Lower lobe of right lung (tissue), 2 donors: ENCODE results near the gene MAP4K3. TPM values are rescaled to one million over a fixed set of nuclear protein-coding genes. Genes with fewer than 3 reads are reported as not detected.

Source experiments
- ATAC-seq, 2 donors: fragments of 200-7000 bp; cut with Tn5 transposase; one replicate each; pipeline ENCODE4 v1.9.1; 2020 to 2022; ENCODE audit warnings: mild to moderate bottlenecking in 2 of 2, moderate library complexity in 2 of 2
- DNase-seq: peaks from one replicate; pipeline ENCODE4 v3.0.0-alpha.2; 2020
- H3K27ac ChIP-seq: fragments of 200-600 bp; one replicate; pipeline ENCODE4 v1.8.0; 2022
- H3K27me3 ChIP-seq: fragments of 200-600 bp; one replicate; pipeline ENCODE4 v1.8.0; 2022; ENCODE audit warnings: low read depth
- H3K36me3 ChIP-seq: fragments of 200-600 bp; one replicate; pipeline ENCODE4 v1.8.0; 2022; ENCODE audit warnings: mild to moderate bottlenecking
- H3K4me1 ChIP-seq: fragments of 200-600 bp; one replicate; pipeline ENCODE4 v1.8.0; 2022
- H3K4me3 ChIP-seq: fragments of 200-600 bp; one replicate; pipeline ENCODE4 v1.8.0; 2022; ENCODE audit warnings: mild to moderate bottlenecking
- H3K9me3 ChIP-seq: fragments of 200-600 bp; one replicate; pipeline ENCODE4 v1.8.0; 2022
- intact Hi-C: fragments of 100-400 bp; cut with DNase I; formaldehyde crosslinking; loops from one replicate; pipeline ENCODE4 v1.11.0; 2022
- total RNA-seq: library from RNA; stranded (reverse); fragmentation: NEBNext Ultra II Directional; extraction: Animal tissue kit (Norgen Biotek cat#: 25700); gene quantifications from one replicate; pipeline ENCODE4 v1.2.1, GENCODE V29; 2021
- TF ChIP-seq, protein P1 (sequence below): fragments of 200-600 bp; IDR thresholded peaks from one replicate; pipeline ENCODE4 v1.8.0; 2022; ENCODE audit warnings: antibody characterized with exemption, mild to moderate bottlenecking
- donor health status: DM: no; HTN: yes; CAD: no; lungs with severe emphysema.

MAP4K3 gene
- total RNA-seq, 1 donor from 2014 or later: 42.9 TPM

DNA sequence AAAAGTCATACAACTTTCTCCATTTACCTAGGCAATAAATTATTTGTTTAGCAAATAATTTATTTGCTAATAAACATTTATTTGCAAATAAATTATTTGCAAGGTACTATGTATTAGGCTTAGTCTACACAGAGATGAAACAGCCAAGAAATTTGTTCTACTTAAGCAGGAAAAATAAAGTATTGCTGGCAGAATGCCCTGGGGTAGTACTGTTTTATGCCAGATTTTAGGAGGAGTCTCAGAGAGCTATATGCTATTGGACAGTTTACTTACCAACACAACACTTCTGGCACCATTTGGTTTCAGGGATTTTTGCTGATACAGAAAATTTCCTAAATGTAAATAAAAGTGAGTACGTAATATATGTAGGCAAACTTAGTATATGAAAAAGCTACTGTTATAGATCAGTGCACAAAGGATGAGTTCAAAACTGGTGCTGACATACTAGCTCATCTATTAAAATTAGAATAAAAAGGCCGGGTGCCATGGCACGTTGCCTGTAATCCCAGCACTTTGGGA is 170.1 kb downstream of the MAP4K3 start:
- Histone ChIP-seq H3K9me3 (no peaks in the 10 kb centered on the region), H3K27me3 (no peaks in the 10 kb centered on the region), H3K36me3 (peaks cover 56% of the 10 kb centered on the region), H3K4me3 (no peak overlapping the region), H3K27ac (no peak overlapping the region), H3K4me1 (no peaks in the 10 kb centered on the region)
- intact Hi-C loops: no loop called here
- ATAC-seq: no peak
- DNase-seq: no peak
- TF ChIP-seq, protein P1, sequence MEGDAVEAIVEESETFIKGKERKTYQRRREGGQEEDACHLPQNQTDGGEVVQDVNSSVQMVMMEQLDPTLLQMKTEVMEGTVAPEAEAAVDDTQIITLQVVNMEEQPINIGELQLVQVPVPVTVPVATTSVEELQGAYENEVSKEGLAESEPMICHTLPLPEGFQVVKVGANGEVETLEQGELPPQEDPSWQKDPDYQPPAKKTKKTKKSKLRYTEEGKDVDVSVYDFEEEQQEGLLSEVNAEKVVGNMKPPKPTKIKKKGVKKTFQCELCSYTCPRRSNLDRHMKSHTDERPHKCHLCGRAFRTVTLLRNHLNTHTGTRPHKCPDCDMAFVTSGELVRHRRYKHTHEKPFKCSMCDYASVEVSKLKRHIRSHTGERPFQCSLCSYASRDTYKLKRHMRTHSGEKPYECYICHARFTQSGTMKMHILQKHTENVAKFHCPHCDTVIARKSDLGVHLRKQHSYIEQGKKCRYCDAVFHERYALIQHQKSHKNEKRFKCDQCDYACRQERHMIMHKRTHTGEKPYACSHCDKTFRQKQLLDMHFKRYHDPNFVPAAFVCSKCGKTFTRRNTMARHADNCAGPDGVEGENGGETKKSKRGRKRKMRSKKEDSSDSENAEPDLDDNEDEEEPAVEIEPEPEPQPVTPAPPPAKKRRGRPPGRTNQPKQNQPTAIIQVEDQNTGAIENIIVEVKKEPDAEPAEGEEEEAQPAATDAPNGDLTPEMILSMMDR: no peak

DNA sequence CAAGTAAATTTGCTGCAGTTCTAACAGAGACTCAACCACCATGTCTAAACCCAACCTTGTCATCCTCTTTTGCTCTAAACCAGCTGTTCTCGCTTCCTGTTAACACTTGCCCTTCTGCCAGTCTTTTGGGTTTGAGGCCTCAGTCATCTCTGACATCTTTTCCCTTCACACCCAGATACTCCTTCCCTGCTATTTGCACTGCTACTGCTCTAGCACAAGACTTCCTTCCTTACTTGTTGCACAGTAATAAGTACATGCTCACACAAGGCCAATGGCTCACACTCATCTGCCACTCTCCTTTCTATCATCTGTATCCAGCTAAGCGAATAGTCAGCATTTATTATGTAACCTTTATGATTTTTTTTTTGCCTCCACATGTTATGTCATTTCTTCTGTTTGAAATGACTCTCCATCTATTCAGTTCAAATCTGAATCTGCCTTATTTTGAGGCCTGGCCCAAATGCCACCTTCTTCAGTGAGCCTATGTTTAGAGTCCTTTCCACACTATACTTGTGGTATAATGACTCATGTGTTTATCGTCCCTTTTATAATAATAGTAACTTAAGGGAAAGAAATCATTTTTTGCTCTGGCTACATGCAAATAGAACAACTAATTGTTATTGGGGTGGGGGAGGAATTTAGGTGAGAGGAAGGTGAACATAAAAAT is 170.8 kb downstream of the MAP4K3 start:
- TF ChIP-seq, protein P1: no peak
- H3K36me3 ChIP-seq: peaks cover 52% of the 10 kb centered on the region
- no peak overlapping the region for H3K4me3 ChIP-seq
- no peaks in the 10 kb centered on the region for H3K4me1 ChIP-seq
- no peaks in the 10 kb centered on the region for H3K27me3 ChIP-seq
- no peak for ATAC-seq
- no peaks in the 10 kb centered on the region for H3K9me3 ChIP-seq
- intact Hi-C loops: no loop called here
- no peak for DNase-seq
- H3K27ac ChIP-seq: no peak overlapping the region

DNA sequence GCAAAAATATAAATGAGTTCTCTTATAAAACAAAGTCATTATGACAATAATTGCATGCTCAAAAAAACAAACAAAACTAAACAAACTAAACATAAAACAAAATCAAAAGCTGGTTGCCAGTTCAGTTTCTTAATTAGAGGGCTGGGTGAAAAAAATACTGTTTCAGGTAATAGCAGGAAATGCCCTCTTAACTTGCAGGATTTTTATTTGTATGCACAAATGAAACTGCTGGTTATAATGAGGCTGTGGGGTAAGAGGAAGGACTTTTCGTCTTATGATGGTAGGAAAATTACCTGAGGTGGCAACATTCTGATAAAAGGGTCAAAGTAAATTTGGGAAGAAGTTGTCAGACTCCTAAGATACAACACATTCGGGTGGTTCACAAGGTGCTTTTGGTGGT is 171.8 kb downstream of the MAP4K3 start:
- Histone ChIP-seq H3K27ac (no peak overlapping the region), H3K4me3 (no peak overlapping the region), H3K9me3 (no peaks in the 10 kb centered on the region), H3K4me1 (no peaks in the 10 kb centered on the region), H3K27me3 (no peaks in the 10 kb centered on the region), H3K36me3 (peaks cover 49% of the 10 kb centered on the region)
- ATAC-seq (no peak), DNase-seq (no peak)
- TF ChIP-seq, protein P1: no peak
- intact Hi-C loops: no loop called here

DNA sequence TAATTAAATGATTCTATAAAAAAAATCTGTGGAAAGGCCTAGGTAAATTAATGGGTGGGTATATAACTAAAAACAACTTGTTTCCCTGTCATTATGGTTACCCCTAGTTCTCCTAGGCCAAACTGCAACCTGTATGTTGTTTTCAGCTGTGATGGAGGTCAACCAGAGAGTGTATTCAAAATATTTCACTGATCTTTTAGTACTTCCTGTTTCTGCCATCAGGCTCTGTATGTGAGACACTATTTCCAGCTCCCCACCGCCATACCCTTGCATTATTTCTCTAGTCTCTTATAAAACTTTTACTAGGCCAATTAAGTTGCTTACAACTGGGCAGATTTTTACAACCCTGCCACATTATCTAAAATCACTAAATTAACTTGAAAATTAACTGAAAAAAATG is 172.4 kb downstream of the MAP4K3 start:
- TF ChIP-seq, protein P1: no peak
- intact Hi-C loops: no loop called here
- ATAC-seq (no peak), DNase-seq (no peak)
- no peak overlapping the region for H3K27ac ChIP-seq
- peaks cover 54% of the 10 kb centered on the region for H3K36me3 ChIP-seq
- H3K9me3 ChIP-seq: no peaks in the 10 kb centered on the region
- no peak overlapping the region for H3K4me3 ChIP-seq
- no peaks in the 10 kb centered on the region for H3K4me1 ChIP-seq
- H3K27me3 ChIP-seq: no peaks in the 10 kb centered on the region

DNA sequence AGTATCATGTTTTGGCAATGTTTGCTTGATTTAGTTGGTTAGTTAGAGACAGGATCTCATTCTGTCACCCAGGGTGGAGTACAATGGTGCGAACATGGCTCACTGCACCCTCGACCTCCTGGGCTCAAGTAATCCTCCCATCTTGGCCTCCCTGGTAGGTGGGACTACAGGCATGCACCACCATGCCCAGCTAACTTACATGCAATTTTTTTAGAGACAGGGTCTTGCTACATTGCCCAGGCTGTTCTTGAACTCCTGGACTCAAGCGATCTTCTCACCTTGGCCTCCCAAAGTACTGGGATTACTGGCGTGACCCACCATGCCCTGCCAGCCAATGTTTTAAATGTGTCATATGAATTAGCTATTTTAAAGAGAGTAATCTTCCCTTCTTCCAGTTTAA is 177.0 kb downstream of the MAP4K3 start:
- no peak for ATAC-seq

More for the DNA sequence above, 177.0 kb downstream of the MAP4K3 start:
- no peak for DNase-seq
- H3K27ac ChIP-seq: no peak overlapping the region
- H3K36me3 ChIP-seq: peaks cover 87% of the 10 kb centered on the region
- H3K27me3 ChIP-seq: no peaks in the 10 kb centered on the region
- H3K9me3 ChIP-seq: no peaks in the 10 kb centered on the region
- H3K4me3 ChIP-seq: no peak overlapping the region
- intact Hi-C loops: no loop called here
- H3K4me1 ChIP-seq: no peaks in the 10 kb centered on the region
- TF ChIP-seq, protein P1: no peak
